Medulla oblongata (tissue), 1 donor: ENCODE measurements around the gene ZNF485.
"Not testable (repeated sequence)": the region's sequence is repeated elsewhere in the genome, so short reads cannot be mapped to it uniquely, and the experiment has no call there.

ENCODE experiments used
- DNase-seq: peaks from one replicate; pipeline ENCODE4 v3.0.0-alpha.2; 2015; ENCODE audit errors: extremely low spot score

The ZNF485 gene

DNA sequence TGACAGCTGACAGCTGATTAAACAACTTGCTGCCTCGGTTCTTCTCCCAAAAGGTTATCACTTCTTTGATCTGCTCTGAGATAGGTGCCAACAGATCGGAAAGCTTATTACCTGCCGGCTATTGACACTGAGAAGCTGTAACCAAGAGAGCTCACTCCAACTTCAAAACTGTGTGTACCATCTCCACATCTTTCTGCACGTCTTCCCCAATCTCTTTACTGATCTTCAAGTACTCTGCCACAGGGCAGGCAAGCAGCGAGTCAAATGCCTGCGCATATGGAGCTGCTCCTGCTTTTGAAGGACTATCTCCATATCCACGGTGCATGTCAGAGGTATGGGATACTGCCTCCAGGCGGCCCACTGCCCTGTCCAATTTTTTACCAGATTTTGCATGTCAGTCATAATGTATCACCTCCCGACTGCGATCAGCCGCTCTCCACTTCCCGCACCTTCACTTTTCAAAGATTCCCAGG lies 352 bp upstream of the ZNF485 start:
- DNase-seq, result no peak

DNA sequence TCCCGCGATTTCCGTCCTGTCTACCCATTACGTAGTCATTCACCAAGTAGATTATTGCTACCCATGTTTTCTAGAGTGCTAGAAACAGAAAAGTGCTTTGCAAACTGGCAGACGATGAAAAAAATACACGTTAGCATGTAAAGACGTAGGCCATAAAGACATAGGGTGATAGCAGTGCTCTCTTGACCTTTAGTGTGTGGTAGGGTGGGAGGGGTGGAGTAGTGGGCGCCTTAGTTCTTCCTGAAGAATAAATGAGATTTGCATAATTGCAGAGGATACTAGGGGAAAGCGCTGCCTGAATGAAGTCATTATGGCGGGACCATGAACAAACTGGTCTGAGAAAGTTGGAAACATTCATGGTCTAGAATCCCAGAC lies 948 bp downstream of the ZNF485 start:
- DNase-seq, result no peak

DNA sequence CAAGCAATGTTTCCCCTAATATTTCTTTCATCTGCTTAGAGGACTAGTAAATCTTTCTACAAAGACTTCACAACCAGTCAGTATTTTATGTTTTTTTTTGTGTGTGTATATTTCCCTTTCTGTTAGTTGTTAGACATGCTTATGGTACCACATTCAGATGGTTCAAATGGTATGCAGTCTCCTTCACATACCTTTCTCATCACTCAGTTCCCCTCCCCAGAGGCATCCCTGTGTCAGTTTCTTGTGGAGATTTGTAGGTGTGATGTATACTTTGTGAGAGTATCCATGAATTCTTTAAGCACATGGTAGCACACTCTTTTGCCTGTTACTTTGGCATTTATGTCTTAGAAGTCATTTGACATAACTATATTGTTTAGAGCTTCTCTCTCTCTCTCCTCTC lies 4.4 kb downstream of the ZNF485 start:
- DNase-seq, result no peak

DNA sequence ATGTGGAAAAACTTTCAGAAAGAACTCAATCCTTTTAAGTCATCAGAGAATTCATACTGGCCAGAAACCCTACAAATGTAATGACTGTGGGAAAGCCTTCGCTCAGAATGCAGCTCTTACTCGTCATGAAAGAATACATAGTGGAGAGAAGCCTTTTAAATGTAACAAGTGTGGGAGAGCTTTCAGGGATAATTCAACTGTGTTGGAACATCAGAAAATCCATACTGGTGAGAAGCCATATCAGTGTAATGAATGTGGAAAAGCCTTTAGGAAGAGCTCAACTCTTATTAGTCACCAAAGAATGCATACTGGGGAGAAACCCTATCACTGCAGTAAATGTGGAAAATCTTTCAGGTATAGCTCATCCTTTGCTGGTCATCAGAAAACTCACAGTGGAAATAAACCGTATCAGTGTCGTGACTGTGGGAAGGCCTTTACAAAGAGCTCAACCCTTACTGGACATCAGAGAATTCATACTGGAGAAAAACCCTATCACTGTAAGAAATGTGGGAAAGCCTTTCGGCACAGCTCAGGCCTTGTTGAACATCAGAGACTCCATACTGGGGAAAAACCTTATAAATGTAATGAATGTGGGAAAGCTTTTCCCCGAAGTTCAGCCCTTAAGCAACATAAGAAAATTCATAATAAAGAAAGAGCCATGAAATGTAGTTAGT lies 10.6 kb downstream of the ZNF485 start:
- no peak for DNase-seq

DNA sequence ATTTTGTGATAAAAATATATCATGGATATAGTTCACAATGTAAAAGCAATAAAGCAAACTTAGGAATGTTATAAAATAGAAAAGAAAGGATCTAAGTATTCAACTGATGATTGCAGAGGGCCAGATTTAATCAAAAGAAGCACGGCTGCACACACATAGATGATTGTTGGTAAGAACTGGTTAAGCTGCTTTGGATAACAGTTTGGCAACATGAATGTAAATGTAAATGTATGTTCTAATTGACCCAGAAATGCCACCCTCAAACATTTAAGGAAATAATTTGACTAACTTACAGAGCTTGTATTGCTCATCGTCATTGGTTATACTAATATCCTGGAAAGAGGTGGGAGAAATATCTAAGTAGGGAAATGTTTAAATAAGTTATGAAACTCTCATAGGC lies 13.1 kb downstream of the ZNF485 start:
- DNase-seq, result no peak

DNA sequence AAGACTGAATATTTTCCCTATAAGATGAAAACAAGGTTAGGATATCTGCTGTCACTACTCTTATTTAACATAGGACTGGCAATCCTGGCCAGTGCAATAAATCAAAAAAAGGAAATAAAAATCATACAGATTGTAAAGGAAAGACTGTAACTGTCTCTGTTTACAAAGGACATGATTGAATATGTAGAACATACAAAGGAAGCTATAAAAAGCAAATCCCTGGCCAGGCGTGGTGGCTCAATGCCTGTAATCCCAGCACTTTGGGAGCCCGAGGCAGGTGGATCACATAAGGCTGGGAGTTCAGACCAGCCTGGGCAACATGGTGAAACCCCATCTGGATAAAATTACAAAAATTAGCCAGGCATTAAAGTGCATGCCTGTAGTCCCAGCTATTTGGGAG lies 15.8 kb downstream of the ZNF485 start:
- DNase-seq, result no peak

DNA sequence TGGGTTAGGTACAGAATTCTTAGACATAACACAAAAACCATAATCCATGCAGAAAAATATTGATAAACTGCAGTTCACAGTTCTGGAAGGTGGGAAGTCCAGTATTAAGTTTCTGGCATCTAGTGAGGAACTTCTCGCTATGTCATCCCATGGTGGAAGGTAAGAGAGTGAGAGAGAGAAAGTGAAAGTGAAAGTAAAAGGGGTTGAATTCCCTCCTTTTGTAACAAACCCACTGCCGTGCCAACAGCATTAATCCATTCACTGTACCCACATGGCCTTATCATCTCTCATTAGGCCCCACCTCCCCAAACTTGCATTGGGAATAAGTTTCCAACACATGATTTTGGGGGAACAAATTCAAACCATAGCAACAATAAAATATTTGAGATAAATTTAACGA lies 17.1 kb downstream of the ZNF485 start:
- peak; percentile 51 for DNase-seq

DNA sequence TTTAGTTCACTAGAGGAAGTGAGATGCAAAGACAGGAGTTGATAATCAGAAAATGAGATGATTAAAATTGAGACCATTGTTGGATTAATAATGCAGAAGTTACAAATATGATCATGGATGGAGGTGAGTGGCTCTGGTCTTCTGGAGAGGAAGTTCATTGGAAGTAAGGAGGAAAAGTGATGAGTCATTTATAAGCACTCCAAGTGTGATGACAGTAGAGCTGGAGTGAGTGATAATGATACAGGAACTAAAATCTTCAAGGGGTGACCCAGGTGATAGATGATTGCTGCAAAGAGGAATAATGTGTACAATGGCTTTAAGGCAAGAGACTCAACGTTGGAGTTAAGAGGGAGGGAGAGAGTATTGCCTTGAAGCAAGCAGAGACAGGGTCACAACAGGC lies 21.7 kb downstream of the ZNF485 start:
- no peak for DNase-seq

DNA sequence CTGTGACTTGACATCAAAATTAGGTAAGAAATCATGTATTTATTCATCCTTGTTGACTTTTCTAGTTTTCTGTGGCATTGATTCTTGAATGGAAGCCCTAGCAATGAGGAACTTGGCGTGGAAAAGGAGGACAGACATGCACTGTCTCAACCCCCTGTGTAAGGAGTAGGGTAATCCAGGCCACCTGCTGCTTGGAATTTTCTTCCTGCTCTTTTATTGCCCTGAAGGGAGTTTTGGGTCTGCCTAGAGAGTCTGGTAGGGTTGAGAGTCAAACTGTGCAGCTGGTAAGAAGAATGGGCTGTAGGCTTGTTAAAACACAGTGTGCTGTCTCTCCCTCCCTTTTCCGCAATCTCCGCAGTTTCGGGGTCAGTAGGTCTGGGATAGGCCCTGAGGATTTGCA lies 22.7 kb downstream of the ZNF485 start:
- DNase-seq, result no peak

DNA sequence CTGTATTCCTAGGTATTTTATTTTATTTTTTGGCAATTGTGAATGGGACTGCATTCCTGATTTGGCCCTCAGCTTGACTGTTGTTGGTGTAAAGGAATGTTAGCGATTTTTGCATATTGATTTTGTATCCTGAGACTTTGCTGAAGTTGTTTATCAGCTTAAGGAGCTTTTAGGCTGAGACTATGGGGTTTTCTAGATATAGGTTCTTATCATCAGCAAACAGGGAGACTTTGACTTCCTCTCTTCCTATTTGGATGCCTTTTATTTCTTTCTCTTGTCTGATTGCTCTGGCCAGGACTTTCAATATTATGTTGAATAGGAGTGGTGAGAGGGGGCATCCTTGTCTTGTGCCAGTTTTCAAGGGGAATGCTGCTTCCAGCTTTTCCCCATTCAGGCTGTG lies 29.6 kb downstream of the ZNF485 start:
- not testable (repeated sequence) for DNase-seq

DNA sequence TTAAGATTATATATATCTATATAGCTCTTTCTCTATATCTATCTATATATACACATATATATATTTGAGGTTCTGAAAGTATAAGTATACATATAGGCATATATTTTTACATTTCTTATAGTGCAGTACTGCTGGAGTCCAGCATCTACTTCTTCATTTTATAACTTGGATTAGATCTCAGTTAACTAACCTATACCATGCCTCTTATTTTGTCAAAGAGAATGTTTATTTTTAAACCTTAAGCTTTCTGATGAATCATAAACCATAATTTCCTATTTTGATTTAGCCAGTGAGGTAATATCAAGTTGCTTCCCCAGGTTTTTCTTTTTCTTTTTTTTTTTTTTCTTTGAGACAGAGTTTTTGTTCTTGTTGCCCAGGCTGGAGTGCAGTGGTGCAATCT lies 34.4 kb downstream of the ZNF485 start:
- DNase-seq, result no peak

DNA sequence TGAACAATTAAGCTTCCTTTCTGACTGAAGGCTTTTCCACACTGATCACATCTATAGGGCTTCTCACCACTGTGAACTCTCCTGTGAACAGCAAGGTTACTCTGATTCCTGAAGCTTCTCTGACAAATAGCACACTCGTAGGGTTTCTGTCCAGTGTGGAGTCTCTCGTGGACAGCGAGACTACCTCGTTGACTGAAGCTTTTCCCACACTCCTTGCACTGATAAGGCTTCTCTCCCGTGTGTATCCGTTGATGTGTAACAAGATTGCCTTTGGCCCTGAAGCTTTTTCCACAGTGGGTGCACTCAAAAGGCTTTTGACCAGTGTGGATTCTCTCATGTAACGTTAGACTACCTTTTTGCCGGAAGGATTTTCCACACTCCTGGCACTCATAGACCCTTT lies 38.0 kb downstream of the ZNF485 start:
- no peak for DNase-seq

DNA sequence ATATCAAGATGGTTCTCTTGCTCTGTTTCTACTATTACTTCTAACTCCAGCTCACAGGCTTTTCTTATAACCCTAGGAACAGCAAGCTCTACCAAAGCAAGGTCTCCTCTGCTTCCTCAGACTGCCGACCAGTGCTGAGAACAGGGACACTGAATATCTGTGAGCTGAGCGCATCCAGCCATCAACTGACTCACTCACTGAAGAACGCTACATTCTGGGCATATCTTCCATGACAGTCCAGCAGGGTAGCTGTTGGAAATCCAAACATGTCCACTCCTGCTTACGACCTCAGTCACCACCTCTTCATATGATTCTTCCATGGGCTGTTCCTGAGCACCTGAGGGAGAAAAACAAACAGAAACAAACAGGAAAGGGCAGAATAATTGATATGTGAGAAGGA lies 39.6 kb downstream of the ZNF485 start:
- no peak for DNase-seq

DNA sequence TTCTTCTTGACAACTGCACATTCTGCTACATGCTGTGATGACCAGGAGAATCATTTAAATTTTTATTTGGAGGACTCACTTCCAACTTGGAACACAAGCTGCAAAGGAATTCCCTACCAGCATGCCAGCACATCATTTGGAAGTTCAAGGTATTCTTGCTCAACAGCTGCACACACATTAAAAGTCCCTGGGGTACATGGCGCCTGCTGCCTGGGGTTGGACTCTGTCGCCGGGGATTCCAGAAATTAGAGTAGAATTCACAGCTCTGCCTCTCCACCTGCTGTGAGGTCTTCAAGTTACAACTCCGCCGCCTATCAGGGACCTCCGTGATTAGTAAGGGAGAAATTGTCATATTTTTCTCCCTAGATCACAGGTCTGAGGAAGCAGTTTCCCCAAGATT lies 41.3 kb downstream of the ZNF485 start:
- DNase-seq, result no peak

DNA sequence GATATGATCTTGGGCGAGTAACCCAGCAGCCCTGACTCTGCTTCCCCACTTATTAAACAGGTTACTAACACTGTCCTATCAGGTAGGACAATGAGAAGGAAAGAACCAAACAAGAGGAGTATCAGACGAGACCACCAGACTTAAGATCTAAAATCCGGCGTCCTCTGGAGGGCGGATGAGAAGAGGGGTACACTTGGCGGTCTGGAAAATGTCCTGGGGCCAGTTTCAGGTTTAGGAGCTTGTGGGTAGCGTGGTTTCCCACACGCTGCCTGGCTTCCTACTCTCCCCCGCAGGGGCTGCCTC lies 41.8 kb downstream of the ZNF485 start:
- no peak for DNase-seq

DNA sequence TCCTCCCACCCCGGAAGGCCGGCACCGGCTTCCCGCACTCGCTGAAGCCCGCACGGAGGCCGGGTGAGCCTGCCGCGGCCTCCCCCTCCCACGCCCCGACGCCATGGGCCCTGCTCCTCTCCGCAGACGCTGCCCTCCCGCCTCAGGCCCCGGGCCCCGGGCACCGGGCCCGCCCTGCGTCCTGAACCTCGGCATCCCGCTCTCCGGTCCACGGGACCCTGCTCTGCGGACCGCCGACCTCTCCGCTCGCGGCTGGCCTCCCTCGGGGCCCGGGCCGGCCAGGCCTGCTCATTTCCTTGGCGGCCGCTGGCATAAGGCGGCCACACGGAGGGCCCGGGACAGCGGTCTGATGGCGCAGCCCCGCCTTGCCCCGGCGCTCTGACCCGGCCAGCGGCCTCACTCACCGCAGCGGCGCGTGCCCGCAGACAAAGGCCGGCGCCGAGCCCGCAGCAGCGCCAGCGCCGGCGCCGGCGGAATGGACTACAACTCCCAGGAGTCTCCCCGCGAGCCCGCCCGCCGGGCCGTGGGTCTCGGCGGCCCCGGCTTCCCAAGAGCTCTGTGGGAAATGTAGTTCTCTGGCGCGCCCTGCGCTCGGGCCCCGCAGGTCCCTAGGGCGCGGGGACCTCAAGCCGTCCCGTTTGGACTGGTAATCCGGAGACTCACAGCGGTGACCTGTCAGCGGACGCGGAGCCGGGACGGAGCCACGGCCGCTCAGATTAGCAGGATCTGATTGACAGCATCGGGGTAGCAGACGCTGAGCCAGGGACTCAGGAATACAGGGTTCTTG lies 42.4 kb downstream of the ZNF485 start, which contains the start of gene ZNF32:
Gene ZNF32, minus strand, starts transcription at position 484 of the 787 bp plus-strand sequence. CDS start 2,748 bp downstream, outside the sequence.
- DNase-seq, result peak; percentile 94

DNA sequence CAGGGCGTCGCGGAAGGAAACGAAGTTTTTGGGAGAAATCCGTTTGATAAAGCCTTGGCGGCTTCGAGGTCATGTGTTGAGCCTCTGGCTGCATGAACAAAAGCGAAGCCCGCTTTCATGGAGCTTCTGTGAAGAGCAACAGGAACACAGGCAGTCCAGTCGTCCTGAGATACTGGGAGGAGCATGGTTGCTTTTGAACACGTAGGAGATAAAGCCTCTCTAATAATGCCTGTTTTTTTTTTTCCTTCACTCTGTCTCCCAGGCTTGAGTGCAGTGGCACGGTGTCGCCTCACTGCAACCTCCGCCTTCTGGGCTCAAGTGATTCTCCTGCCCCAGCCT lies 42.9 kb downstream of the ZNF485 start:
- DNase-seq, result no peak

DNA sequence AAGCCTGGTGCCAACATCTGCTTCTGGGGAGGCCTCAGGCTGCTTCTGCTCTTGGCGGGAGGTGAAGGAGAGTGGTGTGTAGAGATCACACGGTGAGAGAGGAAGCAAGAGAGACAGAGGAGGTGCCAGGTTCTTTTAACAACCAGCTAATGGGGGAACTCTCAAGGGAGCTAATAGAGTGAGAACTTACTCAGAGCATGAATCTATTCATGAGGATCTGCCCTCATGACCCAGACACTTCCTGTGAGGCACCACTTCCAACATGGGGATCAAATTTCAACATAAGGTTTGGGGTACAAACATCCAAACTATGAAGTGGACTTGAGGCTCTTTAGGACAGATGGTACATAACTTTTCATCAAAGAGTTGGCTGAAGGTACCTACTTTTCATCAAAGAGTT lies 47.5 kb downstream of the ZNF485 start:
- DNase-seq, result no peak

DNA sequence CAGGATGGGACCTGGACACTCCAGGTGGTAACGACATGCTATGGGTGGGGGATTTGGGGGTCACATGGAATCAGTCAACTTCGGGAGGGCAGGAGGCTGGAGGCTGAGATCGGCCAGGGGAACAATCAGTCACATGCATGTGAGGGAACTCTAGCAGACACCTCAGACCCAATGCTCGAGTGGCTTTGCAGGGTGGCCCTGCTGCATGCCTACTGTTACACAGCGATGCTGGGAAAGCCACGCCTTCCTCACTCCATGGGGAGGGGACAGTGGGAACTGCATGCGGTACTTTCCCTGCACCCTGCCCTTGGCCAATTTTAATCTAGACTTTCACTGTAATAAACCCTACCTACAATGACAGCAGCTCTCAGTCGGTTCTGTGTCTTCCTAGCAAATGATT lies 49.1 kb downstream of the ZNF485 start:
- DNase-seq, result no peak

DNA sequence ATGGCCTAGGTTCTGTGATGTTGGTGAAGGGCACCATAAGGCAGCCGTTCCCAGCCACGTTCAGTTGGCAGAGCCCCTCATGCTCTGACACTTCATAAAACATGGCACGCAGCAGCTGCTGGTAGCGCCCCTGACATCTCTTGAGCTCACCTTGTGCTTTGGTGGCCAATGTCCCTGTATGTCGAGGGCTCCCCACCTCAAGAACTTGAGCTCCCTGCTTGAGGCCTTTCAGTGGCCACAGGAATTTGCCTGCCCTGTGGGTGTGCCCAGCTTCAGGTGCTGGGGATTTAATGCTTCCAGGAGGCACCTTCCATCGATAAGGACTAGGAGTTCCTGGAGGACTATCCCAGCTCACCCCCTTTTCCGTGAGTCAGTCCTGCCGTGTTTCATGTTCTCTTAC lies 52.0 kb downstream of the ZNF485 start:
- DNase-seq, result no peak

DNA sequence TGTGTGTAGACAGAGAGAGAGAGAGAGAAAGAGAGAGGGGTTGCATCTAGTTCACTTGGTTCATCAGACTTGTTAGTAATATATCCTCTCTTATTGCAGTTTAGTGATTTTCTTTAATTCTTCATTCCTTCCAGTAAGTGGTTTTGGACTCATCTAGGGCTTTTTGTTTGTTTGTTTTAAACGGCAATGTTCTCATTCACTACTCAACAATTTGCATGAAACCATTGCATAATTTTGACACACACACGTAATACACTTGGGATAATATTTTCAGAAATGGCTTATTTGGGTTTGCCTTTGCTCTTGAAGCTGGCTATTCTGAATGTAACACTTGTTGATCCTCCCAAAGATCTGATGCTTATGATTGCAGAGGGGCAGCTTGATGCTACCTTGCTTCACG lies 58.8 kb downstream of the ZNF485 start:
- no peak for DNase-seq

DNA sequence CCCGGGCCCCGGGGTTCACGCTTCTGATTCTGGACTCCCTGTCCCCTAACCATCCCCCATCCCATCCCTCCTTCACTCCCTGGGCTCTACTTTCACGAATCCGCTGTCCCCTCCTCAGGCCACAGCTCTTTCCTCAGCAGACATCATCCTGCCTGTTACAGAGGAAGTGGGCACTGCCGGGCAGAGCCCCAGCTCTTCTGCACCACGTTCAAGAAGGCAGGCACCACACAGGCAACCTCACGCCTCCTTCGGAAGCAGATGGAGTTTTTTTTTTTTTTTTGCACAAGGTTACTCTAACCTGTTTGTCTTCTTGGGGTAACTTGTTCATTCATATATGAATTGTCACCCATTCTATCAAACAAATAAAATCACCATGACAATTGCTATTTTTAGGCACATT lies 60.3 kb downstream of the ZNF485 start:
- DNase-seq, result no peak

DNA sequence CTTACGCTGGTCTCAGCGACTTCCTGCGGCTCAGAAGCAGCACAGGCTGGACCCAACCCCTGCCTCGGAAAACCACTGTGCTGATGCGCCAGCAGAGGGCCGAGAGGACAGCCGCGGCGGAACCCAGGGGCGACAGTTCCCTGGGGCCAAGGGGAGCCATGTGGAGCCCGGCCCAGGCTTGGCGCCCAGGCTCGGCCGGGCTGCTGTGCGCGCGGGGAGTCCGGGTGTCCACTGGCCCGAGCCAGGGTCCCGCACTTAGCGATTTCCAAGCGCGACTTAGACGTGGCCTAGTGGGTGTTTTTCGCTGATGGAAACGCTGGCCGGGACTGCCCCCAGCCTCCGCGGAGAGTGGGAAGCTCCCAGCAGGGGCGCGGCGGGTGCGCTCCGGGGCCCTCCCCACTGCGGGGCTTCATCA lies 61.1 kb downstream of the ZNF485 start:
- no peak for DNase-seq
